Sigmoid colon (tissue), 7 donors: ENCODE data around the gene TULP1. TPM values are rescaled to one million over a fixed set of nuclear protein-coding genes. Genes with fewer than 3 reads are reported as not detected.

ENCODE experiments used
- DNase-seq: peaks from one replicate; pipeline ENCODE4 v3.0.0-alpha.2; 2019
- H3K27ac ChIP-seq, 4 donors: fragments of 200-600 bp; sonication (generic); one replicate each; pipeline ENCODE4 v1.5.1; 2016 to 2019; ENCODE audit warnings: mild to moderate bottlenecking in 1 of 4
- H3K27me3 ChIP-seq, 3 donors: fragments of 200-600 bp; sonication (generic); one replicate each; pipeline ENCODE4 v1.5.1; 2019; ENCODE audit warnings: mild to moderate bottlenecking in 1 of 3
- H3K36me3 ChIP-seq, 4 donors: fragments of 200-600 bp; sonication (generic); one replicate each; pipeline ENCODE4 v1.5.1; 2016 to 2019
- H3K4me1 ChIP-seq, 4 donors: fragments of 200-600 bp; sonication (generic); one replicate each; pipeline ENCODE4 v1.5.1; 2017 to 2019
- H3K4me3 ChIP-seq, 4 donors: fragments of 200-600 bp; sonication (generic); one replicate each; pipeline ENCODE4 v1.5.1; 2017 to 2019; ENCODE audit warnings: mild to moderate bottlenecking in 2 of 4, moderate library complexity in 1 of 4
- H3K9me3 ChIP-seq, 4 donors: fragments of 200-600 bp in 3 of 4; sonication (generic) in 3 of 4; one replicate each; pipeline versions ENCODE4 v1.5.1 to v1.6.1; 2013 to 2019
- CTCF ChIP-seq, 4 experiments: fragments of 450-650 bp in 3 of 4; fragments of 200-600 bp in 1 of 4; IDR thresholded peaks; one replicate each; pipeline ENCODE4 v1.5.1; 2016 to 2019; ENCODE audit warnings: antibody characterized with exemption in 4 of 4, mild to moderate bottlenecking in 3 of 4, moderate library complexity in 2 of 4
- EP300 ChIP-seq, 4 donors: sonication (generic); formaldehyde crosslinking; IDR thresholded peaks; one replicate each; pipeline ENCODE4 v1.6.1; 2017; ENCODE audit warnings: antibody characterized with exemption in 4 of 4
- POLR2A ChIP-seq, 2 donors: fragments of 450-650 bp; IDR thresholded peaks; one replicate each; pipeline ENCODE4 v1.6.1; 2016; ENCODE audit warnings: antibody characterized with exemption in 2 of 2, mild to moderate bottlenecking in 2 of 2, moderate library complexity in 2 of 2
- POLR2AphosphoS5 ChIP-seq, 4 donors: sonication (generic); formaldehyde crosslinking; IDR thresholded peaks; one replicate each; pipeline ENCODE4 v1.6.1; 2017; ENCODE audit warnings: antibody characterized with exemption in 4 of 4
- WGBS, 2 donors: extraction: QIAGEN DNeasy Blood & Tissue Kit; methylation state at CpG; one replicate each; pipeline ENCODE4 v1.1.7; 2013; 5-methylcytosine and 5-hydroxymethylcytosine counted together
- intact Hi-C: fragments of 100-400 bp; cut with DNase I; formaldehyde crosslinking; loops from one replicate; pipeline ENCODE4 v1.15.1; 2023
- polyA plus RNA-seq, 3 donors: library from polyadenylated mRNA; stranded (reverse); fragments of 200-250 nt; gene quantifications; one replicate each; pipeline ENCODE4 v1.2.3, GENCODE V29; 2013
- total RNA-seq, 4 donors: library from RNA; depleted of rRNA; stranded (reverse); fragments of >200 nt; gene quantifications; one replicate each; pipeline ENCODE4 v1.1.0, GENCODE V29; 2016
- donor health status: healthy with polysubstance abuse.
- donor health status: Bipolar disorder and iron deficiency.
- donor health status: healthy.

TULP1 gene
- total and polyA plus RNA-seq, 7 donors = not detected

- Histone ChIP-seq H3K27ac (peak overlapping the region; percentile 17 to 93 (median 62)), H3K27me3 (no peaks in the 10 kb centered on the region), H3K4me3 (no peak overlapping the region), H3K36me3 (peaks cover 14 to 98% (median 65%) of the 10 kb centered on the region in 4 donors), H3K9me3 (no peaks in the 10 kb centered on the region), H3K4me1 (peaks cover 0 to 40% (median 36%) of the 10 kb centered on the region in 4 donors)
- TF ChIP-seq POLR2AphosphoS5 (IDR thresholded peaks at IDR 0.05) = peak in 1 of 4 donors; percentile 22
- no peak for TF ChIP-seq EP300 (IDR thresholded peaks at IDR 0.05)
- no peak for DNase-seq
- 88 to 90% methylated on average over 14 of the region's 14 CpGs for WGBS, 2 donors
- intact Hi-C loops = no loop called here
Measured at GRCh38 chr6:35474131-35474941, 38.4 kb downstream of the TULP1 start.

GRCh38 chr6:35473850-35474130 is 38.9 kb downstream of the TULP1 start:
- Histone ChIP-seq H3K27me3 (no peaks in the 10 kb centered on the region), H3K4me1 (peaks cover 0 to 40% (median 39%) of the 10 kb centered on the region in 4 donors), H3K9me3 (no peaks in the 10 kb centered on the region), H3K4me3 (no peak overlapping the region), H3K27ac (peak overlapping the region in 3 of 4 donors; percentile 32 to 93 (median 92)), H3K36me3 (peaks cover 14 to 93% (median 61%) of the 10 kb centered on the region in 4 donors)
- intact Hi-C loops = no loop called here
- TF ChIP-seq POLR2AphosphoS5 (IDR thresholded peaks at IDR 0.05) = no peak
- TF ChIP-seq CTCF (IDR thresholded peaks at IDR 0.05) = no peak
- no peak for TF ChIP-seq EP300 (IDR thresholded peaks at IDR 0.05)
- no peak for TF ChIP-seq POLR2A (IDR thresholded peaks at IDR 0.05)
- no peak for DNase-seq

DNA sequence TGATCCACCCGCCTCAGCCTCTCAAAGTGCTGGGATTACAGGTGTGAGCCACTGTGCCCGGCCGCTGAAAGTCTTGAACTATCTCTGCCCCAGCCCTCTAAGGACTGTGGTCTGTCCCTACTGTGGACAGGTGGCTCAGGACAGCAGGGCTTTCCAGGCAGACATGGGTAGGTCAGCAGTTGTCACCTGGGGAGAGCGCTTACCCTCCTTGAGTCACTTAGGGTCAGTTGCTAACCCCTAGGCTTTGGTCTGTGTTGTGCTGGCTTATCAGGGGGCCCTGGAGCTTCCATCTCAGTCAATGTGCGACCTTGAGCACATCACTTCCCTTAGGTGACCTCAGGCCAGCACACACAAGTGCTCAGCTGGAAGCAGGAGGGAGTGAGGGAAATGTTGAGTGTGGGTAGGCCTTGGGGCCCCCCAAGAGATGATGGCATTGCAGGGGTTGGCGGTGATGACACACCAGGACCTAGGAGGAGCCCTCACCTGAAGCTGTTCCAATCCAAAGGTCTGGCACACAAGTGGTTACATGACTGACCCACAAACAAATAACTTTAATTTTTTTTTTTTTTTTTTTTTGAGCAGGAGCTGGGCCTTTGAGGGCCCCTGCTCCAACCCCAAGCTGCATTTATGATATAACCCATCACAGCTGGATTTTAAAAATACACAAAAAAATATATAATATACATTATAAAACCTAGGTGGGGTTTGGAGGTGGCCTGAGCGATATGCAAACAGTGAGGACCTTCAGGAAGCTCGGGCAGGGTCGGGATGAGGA is 39.4 kb downstream of the TULP1 start:
- Histone ChIP-seq H3K9me3 (no peaks in the 10 kb centered on the region), H3K4me3 (no peak overlapping the region), H3K27ac (peak overlapping the region in 3 of 4 donors; percentile 81 to 93 (median 92)), H3K27me3 (no peaks in the 10 kb centered on the region), H3K4me1 (peaks cover 0 to 40% (median 39%) of the 10 kb centered on the region in 4 donors), H3K36me3 (peaks cover 14 to 88% (median 59%) of the 10 kb centered on the region in 4 donors)
- intact Hi-C loops = no loop called here
- TF ChIP-seq POLR2A (IDR thresholded peaks at IDR 0.05) (no peak), CTCF (IDR thresholded peaks at IDR 0.05) (peak in 1 of 4 experiments; percentile 5)
- 73 to 84% methylated on average over 9 of the region's 9 CpGs for WGBS, 2 donors
- DNase-seq = no peak

DNA sequence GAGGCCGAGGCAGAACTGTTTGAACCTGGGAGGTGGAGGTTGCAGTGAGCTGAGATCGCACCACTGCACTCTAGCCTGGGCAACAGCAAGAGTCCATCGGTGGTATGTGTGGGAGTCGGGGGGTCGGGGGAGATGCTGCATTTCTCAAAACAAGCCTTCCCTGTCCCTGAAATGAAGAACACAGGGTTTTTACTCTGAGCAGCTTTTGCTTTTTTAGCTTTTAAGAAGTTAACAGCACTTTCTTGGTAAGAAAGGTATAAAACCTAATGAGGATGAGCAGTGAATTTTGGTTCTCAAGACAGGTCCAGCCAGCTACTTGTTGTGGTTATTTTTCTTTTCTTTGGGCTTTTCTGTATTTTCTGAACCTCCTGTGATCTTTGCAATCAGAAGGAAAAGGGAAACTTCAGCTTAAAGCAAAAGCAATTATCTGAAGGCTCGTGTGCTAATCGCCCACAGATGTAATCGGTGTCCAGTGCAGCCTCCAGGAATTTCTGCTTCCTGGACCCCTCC is 40.8 kb downstream of the TULP1 start:
- DNase-seq = no peak

More for the DNA sequence above, 40.8 kb downstream of the TULP1 start:
- intact Hi-C loops = loop anchor here (2.0 kb wide), 1 partner anchor 13 kb away; no protein-coding TSS in a partner anchor
- no peak for TF ChIP-seq POLR2A (IDR thresholded peaks at IDR 0.05)
- TF ChIP-seq EP300 (IDR thresholded peaks at IDR 0.05) = no peak
- TF ChIP-seq CTCF (IDR thresholded peaks at IDR 0.05) = no peak
- no peak for TF ChIP-seq POLR2AphosphoS5 (IDR thresholded peaks at IDR 0.05)
- Histone ChIP-seq H3K27ac (peak overlapping the region; percentile 81 to 93 (median 92)), H3K27me3 (no peaks in the 10 kb centered on the region), H3K4me1 (peaks cover 0 to 46% (median 44%) of the 10 kb centered on the region in 4 donors), H3K4me3 (no peak overlapping the region), H3K36me3 (peaks cover 14 to 74% (median 46%) of the 10 kb centered on the region in 4 donors), H3K9me3 (no peaks in the 10 kb centered on the region)
- 53 to 64% methylated on average over 8 of the region's 8 CpGs for WGBS, 2 donors
